Hematopoietic multipotent progenitor cell treated with erythropoietin and hydrocortisone succinate and interleukin-3 and kit ligand, for 8 days (in vitro differentiated cells): ENCODE data around the gene FARP1.
"Not testable (repeated sequence)": the region's sequence is repeated elsewhere in the genome, so short reads cannot be mapped to it uniquely, and the experiment has no call there.

Experiments used
- DNase-seq: peaks from one replicate; pipeline ENCODE4 v3.0.0-alpha.2; 2015

FARP1 gene

GRCh38 chr13:98409281-98409680 lies 266.4 kb downstream of the FARP1 start:
- no peak for DNase-seq

DNA sequence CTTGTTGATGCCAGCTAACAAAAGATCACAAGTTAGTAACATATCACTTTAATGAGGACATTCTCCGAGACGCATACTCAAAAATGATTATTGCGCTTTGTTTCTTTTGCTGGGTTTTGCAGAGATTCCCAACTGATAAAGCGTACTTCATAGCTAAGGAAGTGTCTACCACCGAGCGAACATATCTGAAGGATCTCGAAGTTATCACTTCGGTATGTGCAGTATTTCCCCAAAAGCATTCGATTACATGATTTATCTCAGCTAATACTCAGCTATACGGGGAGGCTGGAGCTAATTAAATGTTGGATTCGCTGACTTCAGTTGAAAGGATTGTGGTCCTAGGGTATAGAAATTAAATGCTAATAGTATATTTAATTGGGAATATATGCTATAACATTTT lies 267.7 kb downstream of the FARP1 start:
- no peak for DNase-seq

DNA sequence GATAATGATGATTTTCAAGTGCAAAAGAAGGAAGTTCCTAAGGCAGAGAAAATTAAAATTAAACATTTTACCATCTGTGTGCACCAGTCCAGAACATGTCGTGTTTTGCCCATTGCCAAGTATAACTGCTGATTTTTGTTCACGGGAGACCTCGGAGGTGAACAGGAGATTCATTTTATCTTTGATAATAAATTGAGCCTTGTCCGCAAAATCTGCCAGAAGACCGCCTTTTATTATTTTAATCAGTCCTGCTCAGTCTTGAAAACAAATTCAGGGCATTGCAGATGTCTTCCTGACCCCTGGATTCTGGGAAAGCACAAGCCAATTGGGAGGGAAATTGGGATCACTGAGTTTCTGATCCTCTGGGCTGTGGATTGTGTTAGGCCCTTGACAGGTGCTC lies 268.1 kb downstream of the FARP1 start:
- no peak for DNase-seq

GRCh38 chr13:98411617-98412265 lies 268.8 kb downstream of the FARP1 start:
- DNase-seq, result no peak

DNA sequence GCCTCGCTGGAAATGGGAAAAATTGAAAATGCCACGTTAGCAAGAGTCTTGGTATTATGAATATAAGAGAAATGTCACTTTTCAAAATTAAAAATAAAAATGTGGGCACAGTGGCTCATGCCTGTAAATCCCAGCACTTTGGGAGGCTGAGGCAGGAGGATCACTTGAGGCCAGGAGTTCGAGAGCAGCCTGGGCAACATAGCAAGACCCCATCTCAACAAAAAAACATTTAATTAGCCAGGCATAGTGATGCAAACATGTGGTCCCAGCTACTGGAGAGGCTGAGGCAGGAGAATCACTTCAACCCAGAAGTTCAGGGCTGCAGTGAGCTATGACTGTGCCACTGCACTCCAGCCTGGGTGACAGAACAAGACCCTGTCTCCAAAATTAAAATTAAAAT lies 270.4 kb downstream of the FARP1 start:
- DNase-seq, result not testable (repeated sequence)

DNA sequence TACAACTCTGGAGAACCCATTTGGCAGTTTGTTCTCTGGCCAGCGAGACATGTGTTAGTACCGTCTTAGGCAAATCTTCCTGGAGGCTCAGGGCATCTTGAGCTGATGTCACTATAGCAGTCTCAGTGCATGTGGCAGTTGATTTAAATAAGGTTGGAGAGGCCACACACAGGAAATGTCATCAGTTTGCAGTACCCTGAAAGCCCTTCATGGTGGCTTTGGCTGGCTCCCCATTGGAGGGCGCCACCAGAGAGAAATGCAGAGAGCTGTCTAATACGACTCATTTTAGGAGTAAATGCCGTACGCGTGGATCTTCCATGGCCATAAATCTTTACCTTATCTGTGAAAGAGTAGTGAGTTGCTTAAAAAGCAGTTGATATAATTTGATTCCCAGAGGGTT lies 270.9 kb downstream of the FARP1 start:
- no peak for DNase-seq

DNA sequence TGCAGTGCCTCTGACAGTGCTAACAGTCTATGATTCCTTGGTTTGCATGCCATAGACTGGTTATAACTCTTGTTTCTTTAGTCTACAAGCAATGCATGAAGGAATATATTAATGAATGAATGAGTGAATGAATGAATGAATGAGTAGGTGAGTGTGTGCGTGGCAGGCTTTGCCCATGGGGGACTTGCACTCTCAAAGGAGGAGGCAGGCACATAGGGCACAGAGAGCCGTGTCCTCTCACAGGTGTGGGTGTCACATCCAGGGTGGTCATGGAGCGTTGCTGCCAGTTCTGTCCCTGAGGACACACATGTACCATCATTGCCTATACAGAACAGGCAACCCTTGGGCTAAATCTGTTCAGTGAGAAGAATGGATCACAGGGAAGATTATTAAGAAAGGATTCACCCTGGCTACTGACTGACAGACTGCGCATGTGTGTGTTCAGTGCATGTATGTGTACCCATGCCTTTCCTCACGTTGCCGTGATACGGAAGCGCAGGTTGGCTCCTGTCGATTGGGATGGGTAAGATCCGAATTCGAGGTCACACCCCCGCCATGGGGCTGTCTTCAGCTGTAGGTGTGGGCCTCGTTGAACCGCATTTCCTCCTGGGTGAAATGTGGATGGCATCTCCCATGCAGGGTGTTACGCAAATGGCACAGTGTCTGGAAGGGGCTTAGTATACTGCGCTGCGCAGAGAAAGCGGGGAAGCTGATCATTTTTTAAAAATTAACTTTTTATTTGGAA lies 272.6 kb downstream of the FARP1 start:
- no peak for DNase-seq

DNA sequence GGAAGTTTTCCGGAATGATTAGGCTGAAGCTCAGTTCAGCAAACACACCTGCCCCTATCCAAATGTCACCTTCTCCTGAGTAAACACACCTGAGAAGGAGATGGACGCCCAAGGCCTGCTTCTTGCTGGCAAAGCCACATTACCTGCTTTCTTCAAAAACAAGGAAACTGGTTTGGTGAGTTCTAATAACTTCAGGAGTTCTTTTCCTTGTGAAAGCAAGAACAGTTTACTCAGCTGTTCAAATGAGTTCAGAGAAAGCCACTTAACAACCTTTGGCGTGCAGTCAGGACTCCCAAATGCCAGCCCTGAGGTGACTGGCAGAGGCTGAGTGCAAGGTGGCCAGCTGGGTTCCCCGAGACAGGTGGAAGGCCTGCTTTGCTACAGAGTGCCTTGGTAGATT lies 273.5 kb downstream of the FARP1 start:
- DNase-seq, result no peak

- no peak for DNase-seq
These were observed 277.1 kb downstream of the FARP1 start for GRCh38 chr13:98419786-98420553.

DNA sequence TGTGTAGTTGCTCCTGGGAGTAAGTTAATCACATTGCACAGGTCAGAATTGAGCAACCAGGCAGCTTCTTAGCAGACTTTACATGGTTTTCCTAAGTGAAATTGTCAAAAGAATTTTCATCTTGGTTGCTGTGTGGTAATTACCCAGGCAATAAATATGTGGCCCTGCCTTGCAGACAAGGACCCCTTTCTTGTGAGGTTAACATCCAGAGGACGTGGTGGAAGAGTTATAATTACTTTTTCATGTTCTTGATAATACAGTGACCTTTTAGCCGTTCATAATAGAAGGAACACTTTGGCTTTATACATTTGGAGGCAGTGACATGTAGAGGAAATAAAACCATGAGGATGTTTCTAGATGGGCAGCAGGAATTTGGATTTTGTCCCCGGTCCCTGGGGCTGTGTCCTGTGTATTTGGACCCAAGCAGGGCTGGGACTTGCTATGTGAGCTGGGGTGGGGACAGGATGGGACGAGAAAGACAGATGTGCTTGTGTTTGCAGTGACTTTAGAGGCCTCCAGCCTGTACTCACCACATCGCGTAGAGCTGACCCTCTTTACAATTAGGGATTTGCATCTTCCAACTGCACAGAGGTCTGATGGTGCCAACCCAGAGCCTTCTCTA lies 277.8 kb downstream of the FARP1 start:
- no peak for DNase-seq

- DNase-seq, result no peak
These were observed 279.2 kb downstream of the FARP1 start for GRCh38 chr13:98422046-98422445.

GRCh38 chr13:98423417-98423816 lies 280.5 kb downstream of the FARP1 start:
- DNase-seq, result no peak

GRCh38 chr13:98427331-98427995 lies 284.6 kb downstream of the FARP1 start:
- no peak for DNase-seq

- no peak for DNase-seq
These were observed 285.5 kb downstream of the FARP1 start for GRCh38 chr13:98428256-98428966.

GRCh38 chr13:98429081-98429480 lies 286.2 kb downstream of the FARP1 start:
- no peak for DNase-seq

DNA sequence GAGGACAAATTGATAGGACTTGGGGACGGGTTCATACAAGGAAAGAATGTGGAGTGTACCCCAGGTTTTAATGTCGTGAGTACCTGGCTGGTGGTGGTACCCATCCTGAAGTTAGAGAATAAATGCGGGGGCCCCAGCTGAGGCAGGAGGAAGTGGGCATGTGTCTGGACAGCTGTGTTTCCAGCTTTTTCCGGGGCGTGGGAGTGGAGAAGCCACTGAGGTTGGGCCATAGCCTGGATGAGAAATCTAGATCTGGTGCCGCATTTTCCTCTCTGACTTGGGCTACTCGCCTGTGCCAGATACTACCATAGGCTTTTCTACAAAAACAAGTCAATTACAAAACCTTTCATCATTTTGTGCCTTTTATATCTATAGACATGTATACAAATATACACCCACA lies 286.6 kb downstream of the FARP1 start:
- DNase-seq, result no peak

- DNase-seq, result no peak
These were observed 287.3 kb downstream of the FARP1 start for GRCh38 chr13:98429977-98430736.

DNA sequence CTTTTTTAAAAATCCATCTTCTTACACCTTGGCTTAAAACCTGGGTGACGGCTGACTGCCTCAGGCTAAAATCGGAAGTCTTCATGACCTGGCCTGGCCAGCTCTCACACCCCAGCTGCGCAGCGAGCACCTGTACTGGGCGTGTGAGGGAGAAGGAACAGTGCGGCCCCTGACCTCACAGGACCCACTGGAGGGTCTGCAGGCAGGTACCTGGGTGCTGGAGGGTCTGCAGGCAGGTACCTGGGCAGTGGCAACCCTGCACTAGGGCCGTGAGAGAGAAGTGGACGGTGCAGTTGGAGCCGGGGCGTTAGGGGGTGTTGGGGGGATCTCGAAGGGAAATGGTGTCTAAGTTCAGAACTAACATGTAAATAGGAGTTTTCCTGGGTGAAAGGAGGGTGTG lies 289.7 kb downstream of the FARP1 start:
- no peak for DNase-seq

DNA sequence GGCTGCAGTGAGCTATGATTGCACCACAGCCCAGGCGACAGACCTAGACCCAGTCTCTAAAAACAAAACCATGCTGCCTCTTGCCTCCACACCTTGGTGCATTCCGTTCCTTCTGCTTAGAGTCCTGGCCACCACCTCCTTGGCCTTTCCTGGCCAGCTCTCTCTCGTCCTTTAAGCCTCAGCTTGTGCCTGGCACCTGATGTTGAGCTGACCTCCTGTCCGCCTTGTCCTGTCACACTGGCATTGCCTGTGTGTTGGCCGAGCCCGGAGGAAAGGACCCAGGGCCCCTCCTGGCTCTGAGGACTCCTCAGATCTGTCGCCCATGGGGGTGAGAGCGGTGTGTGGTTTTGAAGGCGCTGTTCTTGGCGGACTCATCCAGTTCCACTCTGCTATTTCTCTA lies 290.8 kb downstream of the FARP1 start:
- no peak for DNase-seq

- no peak for DNase-seq
These were observed 291.2 kb downstream of the FARP1 start for GRCh38 chr13:98434060-98434459.

DNA sequence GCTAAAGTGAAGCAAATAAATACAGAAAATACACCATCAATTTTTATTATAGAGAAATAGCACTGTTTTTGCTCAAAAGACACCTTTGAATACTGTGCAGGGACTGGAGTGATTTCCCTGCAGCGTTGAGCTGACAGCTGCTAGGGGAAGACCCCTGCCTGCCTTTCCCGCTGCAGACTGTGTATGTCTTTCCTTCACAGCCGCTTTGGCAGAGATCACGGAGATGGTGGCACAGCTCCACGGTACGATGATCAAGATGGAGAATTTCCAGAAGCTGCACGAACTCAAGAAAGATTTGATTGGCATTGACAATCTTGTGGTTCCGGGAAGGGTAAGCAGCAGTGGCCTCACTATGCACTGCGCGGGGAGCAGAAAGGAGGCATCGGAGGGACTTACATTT lies 292.5 kb downstream of the FARP1 start:
- no peak for DNase-seq
